A172 (cell line): ENCODE results near the gene TBCD. TPM values are rescaled to one million over a fixed set of nuclear protein-coding genes. Genes with fewer than 3 reads are reported as not detected.
"Not testable (repeated sequence)": the region's sequence is repeated elsewhere in the genome, so short reads cannot be mapped to it uniquely, and the experiment has no call there.

Source experiments
- DNase-seq: peaks from one replicate; pipeline ENCODE4 v3.0.0-alpha.2; 2015; ENCODE audit warnings: low spot score
- total RNA-seq: library from RNA; depleted of rRNA; stranded (reverse); fragments of >200 nt; shearing (Covaris generic); gene quantifications from 2 replicates; pipeline ENCODE4 v1.2.3, GENCODE V29; 2014

The TBCD gene
- total RNA-seq, 1 experiment from 2014 or later = 38.7 TPM

DNA sequence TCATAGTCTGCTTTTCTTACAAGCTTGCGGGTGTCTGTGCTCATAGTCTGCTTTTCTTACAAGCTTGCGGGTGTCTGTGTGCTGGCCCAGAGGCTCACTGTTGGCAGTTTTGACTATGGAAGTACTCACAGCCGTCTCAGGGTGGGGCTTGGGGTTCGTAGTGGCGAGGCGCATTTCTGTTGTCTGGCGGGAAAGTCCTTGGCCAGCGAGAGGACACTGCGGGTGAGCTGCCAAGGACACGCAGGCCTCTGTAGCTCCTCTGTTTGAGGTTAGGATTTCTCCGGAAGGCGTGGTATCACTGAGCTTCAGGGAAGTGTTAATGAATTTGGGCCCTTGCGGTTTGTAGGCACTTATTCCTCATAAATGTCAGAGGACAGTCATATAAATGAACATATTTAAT lies 13.5 kb downstream of the TBCD start:
- DNase-seq = no peak

DNA sequence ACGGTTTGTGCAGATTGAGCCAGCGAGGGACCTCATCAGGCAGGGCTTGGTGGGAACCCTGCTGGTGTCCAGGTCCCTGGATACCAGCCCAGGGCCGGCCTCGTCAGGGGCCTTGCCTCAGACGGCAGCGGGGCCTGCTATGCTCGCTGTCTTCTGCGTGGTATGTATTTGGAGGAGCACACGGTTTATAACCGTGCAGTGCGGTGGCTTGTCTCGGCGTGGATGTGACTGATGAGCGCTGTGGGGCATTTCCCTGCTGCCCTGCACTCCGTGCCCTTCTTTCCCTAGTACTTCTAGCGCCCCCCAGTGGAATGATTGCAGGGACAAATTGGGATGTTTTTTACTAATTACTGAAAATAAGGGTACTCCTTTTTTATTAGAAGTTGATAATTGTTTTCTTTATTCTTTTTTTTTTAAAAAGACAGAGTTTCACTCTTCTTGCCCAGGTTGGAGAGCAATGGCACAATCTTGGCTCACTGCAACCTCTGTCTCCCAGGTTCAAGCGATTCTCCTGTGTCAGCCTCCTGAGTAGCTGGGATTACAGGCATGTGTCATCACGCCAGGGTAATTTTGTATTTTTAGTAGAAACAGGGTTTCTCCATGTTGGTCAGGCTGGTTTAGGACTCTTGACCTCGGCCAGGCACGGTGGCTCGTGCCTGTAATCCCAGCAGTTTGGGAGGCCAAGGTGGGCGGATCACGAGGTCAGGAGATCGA lies 15.3 kb downstream of the TBCD start:
- DNase-seq = no peak

DNA sequence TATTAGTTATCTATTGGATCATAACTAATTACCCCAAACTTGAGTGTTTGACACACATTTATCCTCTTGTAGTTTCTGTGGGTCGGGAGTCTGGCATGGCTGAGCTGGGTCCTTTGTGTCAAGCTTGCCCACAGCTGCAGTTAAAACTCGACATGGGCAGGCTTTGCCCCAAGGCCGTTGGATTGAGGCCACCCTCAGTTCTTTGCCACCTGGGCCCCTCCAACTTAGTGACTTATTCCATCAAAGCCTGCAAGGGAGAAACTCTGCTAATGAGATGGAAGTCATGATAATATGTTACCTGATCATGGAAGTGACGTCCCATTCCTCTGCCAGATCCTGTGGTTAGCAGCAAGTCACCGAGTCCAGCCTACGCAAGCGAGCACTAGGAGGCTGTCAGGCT lies 17.2 kb downstream of the TBCD start:
- no peak for DNase-seq

DNA sequence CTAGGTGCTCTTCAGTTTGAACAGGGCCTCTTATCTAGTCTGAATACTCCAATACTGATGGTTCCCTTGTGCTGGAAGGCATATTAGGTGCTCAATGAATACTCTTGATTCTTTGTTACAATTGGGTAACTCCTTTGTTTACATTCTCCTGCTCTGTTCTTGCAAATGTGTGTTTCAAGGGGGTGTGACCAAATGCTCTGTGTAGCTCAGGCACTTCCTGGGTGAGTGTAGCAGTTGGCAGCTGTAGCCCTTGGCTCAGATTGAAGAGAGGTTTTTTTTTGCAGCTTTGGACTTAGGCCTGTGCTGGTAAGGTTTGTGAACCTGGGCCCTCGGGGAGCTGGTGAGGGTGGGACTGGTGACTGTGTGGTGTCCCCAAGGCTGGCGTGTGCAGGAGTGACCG lies 20.2 kb downstream of the TBCD start:
- peak; percentile 44 for DNase-seq

DNA sequence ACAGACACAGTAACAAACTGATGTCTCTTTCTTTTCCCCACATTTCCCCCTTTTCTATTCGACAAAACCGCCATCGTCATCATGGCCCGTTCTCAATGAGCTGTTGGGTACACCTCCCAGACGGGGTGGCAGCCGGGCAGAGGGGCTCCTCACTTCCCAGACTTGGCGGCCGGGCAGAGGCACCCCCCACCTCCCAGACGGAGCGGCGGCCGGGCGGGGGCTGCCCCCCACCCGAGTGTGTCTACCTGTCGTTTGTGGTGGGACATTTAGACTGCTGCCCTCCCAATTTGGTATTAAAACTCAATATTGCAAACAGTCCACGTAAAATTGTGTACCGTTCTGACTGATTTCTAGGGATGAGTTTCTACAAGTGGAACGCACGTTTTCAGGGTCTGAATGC lies 22.6 kb downstream of the TBCD start:
- not testable (repeated sequence) for DNase-seq

DNA sequence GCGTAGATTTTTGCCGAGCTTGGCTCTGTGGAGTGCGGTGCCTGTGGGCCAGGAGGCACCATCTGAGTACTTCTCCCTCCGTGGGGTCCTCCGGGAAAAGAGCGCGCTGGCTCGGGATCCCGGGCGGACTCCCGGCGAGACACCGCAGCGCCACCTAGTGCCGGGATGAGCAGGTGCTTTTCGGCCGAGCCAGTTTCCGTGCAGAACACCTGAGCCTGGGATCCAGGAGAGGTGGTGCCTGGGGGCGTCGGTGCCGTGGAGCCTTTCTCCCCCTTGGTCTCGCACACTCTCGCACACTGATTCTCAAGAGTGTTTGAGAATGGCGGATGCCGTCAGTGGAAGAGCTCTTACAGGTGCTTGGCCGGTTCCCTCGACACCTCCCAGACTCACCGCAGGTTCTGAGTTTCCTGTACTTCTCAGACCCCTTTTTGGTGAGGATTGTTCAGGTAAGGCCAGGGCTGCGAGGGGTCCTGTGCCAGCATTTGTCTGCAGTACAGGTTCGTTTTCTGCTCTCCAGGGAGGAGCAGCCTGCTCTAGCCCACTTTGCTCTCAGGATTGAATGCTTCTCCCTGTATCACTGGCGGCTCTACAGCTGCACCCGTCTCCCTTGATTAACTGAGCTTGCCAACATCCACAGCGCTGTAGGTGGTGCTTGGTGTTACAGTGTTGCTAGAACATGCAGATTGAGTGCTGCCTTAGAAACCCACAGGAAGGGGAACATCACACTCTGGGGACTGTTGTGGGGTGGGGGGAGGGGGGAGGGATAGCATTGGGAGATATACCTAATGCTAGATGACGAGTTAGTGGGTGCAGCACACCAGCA lies 23.3 kb downstream of the TBCD start:
- DNase-seq = no peak

DNA sequence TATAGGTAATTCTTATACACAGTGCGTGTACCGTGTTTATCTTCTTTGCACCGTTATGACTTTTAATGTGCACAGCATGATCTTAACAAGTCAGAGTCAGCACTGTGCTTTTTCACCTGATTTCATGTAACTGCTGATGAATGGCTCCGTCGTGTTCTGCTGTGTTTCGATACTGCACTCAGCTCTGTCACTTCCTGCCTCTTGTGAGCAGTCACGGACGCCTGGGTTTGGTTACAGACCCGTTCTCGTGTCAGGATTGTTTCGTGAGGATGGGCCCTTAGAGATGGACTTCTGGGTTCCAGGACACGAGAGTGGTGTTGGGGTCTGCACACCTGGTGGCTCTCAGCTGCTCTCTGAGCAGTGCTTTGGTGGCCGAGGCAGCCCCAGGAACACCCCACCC lies 24.6 kb downstream of the TBCD start:
- no peak for DNase-seq

DNA sequence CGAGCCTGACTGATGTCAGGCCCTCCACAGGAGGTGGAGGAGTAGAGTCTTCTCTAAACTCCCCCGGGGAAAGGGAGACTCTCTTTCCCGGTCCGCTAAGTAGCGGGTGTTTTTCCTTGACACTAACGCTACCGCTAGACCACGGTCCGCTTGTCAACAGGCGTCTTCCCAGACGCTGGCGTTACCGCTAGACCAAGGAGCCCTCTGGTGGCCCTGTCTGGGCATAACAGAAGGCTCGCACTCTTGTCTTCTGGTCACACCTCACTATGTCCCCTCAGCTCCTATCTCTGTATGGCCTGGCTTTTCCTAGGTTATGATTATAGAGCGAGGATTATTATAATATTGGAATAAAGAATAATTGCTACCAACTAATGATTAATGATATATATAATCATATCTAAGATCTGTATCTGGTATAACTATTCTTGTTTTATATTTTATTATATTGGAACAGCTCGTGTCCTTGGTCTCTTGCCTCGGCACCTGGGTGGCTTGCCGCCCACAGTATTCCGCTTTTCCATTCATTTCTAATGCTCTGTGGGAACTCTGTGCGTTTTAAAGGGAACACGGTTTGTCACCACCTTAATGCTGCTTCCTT lies 26.0 kb downstream of the TBCD start:
- not testable (repeated sequence) for DNase-seq

DNA sequence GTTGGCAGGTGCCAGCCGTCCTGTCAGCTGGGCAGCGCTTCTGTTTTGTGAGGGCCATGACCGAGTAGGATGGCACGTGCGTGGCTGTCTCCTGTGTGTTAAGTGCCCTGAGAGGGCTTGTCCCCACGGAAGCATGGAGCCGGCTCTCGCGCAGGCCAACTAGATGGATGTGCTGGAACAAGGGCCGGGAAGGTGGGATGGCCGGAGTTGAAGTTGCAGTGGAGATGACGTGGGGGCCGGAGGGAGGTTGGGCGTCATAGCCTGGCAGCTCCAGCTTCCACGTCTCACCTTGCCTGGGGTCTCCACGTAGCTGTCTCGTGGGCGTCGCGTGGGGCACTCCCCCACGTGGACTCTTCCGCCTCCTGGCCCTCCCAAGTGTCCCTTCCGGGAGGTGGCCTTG lies 27.7 kb downstream of the TBCD start:
- no peak for DNase-seq

DNA sequence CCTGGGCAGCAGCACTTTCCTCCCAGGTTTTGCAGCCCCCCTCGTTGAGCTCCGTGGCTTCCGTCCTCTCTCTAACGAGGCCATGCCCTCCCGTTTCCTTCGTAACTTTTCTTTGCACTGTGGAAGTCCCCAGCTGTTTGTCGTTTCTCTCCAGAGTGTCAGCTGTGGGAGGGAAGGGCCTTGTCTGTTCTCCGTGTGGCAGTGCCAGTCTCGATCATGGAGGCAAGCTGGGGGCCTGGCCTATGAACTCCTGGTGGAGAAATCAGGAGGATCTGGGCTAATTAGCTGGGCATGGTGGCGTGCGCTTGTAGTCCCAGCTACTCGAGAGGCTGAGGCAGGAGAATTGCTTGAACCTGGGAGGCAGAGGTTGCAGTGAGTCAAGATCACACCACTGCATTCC lies 28.3 kb downstream of the TBCD start:
- DNase-seq = no peak

DNA sequence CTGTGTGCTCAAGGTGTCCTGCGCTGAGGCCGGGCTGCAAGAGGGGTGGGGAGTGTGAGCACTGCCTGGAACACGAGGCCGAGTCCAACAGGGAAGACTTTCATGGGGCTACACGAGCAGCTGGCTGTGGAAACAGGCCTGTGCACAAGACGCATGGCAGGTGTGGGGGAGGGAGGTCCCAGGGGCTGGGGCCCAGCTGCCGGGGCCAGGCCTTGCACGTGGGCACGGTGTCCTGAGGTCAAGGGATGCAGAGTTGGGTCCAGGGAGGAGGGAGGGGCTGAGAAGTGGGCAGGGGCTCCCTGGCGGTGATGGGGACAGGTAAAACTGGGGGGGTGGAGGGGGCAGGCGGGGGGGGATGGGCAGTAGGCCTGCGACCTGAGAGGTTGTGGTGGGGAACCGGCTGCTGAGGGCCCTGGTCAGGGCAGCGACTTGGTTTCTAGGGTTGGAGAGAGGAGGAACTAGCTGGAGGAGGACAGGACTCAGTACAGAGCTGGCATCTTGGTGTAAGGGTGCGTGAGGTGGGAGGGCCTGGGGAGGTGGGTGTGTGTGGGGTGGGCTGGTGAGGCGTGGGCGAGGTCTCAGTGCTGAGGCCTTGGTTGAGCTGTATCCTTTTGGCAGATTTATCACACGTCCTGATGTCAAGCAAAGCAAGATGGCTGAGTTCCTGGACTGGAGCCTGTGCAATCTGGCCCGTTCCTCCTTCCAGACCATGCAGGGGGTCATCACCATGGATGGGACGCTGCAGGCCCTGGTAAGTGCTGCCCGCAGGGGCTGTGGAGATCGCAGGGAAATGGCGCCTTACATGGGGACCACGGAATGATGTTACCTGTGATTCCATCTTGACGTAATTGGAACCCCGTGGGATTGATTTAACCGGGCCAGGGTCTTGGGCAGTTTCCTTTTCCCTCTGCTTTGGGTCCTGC lies 29.4 kb downstream of the TBCD start:
- no peak for DNase-seq

DNA sequence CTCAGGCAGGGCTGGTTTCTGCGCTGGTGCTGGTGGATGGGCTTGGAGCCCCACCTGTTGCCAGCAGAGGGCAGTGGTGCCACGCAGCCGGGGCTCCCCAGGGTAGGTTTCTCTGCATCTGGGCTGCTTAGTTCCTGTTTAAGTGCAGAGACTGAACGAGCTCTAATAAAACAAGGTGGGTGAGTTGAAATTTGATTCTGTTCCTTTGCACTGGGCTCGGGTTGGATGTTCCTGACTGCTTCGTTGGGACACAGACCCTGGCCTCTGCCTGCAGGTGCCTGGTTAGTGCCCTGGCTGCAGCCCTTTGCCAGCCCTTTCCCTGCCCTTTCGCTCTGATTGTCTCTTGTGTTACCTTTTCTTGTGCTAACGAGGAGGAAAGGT lies 30.0 kb downstream of the TBCD start:
- peak; percentile 65 for DNase-seq

DNA sequence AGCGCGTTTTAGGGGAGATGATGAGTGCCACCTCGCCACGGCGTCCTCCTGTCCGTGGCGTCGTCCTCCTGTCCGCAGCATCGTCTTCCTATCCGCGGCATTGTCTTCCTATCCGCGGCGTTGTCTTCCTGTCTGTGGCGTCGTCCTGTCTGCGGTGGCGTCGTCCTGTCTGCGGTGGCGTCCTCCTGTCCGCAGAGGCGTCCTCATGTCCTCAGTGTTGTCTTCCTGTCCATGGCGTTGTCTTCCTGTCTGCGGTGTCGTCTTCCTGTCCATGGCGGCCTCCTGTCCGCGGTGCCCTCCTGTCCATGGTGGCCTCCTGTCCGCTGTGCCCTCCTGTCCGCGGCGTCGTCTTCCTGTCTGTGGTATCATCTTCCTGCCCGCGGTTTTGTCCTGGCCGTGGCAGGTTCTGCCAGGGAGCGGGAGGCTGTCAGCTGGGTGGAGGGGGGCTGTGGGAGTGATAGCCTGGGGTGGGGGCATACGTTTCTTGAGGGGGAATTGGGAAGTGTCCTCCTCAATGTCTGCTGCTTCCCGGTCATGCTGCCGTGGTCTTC lies 30.9 kb downstream of the TBCD start:
- no peak for DNase-seq

DNA sequence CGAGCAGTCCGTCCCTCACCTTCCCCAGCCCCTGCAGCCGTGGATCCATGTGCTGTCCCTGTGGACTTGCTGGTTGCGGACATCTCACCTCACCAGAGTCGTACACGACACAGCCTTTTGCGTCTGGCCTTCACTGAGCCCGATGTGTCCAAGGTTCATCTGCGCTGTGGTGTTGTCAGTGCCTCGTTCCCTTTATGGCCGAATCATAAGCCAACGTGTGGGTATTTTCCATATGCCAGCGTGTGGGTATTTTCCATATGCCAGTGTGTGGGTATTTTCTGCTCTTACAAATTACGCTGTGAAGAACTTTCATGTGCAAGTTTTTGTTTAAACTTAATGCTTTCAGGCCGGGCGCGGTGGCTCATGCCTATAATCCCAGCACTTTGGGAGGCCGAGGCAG lies 31.6 kb downstream of the TBCD start:
- no peak for DNase-seq

DNA sequence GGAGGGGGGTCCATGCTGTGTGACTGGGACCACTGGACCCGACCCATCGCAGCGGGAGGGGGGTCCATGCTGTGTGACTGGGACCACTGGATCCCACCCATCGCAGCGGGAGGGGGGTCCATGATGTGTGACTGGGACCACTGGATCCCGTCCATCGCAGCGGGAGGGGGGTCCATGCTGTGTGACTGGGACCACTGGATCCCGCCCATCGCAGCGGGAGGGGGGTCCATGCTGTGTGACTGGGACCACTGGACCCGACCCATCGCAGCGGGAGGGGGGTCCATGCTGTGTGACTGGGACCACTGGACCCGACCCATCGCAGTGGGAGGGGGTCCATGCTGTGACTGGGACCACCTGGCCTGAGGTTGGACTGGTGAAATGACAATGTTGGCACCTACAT lies 33.7 kb downstream of the TBCD start:
- not testable (repeated sequence) for DNase-seq

DNA sequence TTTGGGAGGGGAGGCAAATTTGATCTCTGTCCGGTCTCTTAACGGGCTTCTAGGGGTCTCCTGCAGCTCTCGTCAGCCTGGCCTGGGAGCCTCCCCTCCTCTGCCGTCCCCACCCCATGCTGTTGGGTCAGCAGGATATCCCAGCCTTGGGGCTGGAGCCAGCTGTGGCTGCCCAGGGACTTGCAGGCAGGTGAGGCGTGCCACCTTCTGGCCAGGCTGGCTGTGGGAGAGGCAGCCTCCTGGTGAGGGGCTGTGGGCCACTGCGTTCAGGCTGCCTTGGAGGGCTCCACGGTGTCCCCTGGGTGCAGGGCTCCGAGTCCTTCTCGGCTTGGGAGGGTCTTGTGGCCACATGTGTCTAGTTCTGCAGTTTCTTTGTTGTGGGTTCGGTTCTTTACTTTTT lies 34.6 kb downstream of the TBCD start:
- no peak for DNase-seq

DNA sequence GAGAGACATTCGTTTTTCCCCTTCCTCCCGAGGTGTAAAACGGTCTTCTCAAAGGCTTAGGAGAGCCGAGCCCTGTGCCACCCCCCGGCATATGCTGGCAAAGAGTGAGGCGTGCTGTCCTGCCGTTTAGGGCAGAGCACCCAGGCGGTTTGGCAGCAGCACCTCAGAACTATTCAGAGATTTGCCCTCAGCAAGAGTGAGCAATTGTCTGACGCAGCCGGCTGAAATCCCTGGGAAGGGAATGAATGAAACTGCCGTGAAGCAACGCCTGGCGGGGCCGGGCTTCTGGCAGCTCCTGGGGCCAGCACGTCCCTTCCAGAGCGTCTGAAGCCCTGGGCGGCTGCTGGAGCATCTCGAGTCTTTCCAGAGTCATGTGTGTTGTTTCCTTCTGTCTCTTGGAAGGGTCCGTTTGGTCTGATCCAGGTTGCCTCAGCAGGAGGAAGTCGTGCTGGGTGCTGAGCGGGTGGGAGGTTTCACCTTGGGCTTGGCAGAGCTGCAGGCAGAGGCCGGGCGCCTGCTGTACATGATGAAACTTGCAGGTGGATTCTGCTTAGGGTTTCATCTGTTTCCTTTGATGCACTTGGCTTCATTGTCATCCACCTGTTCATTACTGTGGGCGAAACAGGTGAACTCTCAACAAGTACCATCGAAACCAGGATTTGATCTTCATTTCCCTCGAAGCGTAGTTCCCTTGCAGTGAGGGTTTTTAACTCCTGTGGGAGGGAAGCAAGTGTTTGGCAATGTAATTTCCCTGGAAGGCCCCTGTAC lies 35.4 kb downstream of the TBCD start:
- no peak for DNase-seq

DNA sequence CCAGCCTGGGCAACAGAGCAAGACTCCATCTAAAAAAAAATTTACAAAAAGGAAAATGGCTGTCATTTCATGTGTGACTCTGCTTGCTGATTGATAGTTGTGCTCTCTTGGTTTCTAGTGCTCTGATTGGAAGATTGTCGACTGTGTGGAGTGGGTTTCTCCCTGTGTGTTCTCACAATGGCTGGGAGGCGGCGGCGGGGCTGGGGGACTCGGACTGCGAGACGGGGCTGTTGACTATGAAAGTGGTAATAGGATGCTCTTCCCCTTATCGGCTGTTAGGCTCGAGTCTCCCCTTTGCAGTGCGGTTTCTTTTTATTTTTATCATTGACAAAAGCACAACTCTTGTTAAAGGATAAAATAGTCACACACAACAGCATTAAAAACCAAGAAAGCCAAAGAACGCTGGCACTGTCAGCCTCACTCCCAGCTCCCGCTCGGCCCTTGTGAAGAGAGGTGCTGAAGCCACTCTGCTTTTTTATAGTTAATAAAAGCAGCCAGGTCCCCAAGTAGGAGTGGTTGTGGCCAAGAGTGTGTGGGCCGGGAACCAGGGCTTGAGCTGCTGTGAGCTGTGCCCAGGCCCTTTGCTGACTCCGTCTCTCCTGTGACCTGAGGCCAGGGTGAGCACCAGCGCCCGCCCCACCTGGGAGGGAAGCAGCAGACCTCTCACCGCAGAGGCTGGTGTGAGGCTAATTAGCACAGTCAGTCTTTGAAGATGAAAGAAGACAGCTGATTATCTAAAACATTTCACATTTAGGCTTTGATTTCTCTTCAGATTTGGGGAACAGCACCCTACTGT lies 36.5 kb downstream of the TBCD start:
- no peak for DNase-seq

DNA sequence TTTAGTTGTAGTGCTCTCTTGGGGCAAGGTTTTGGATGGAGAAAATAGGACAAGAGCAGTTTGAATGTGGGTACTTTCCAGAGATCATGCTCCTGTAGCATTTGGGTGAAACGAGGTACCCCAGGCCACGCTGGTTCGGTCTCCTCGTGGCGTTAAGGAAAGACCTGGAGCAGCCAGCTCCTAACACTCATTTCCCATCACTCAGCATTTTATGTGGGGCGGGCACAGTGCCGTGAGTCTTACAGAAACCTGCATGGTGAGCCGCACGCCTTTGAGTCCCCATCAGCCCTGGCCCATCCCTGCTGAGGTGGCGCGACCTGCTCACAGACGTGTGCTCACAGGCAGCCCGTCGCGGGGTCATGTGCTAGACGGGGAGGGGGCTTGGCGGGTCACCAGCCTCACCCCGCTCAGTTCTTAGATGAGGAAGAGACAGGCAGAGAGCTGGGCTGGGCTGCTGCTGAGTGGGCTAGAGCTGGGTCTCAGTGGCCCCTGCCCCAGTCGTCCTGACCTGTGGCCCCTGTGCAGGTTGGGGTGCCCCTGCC lies 37.3 kb downstream of the TBCD start:
- DNase-seq = no peak

DNA sequence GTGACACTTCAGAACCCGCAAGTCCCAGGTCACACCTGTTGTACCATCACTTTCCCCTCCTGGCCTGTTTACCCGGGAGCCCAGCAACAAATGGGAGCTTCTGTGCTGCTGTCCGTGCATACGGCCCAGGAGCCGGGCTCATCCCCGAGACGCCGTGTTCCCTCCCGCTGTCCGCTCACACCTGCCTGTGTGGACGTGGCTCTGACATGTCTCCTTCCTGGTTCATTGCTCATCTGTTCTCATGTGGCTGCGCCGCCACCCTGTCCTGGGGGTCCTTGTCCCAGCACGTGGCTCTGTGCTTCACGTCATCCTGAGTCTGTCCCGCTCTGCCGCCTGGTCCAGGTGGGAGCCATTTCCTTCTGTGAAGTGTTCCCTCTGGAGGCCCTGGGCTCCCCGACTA lies 37.9 kb downstream of the TBCD start:
- no peak for DNase-seq
